ENCODE results near the gene DHRSX. TPM values are rescaled to one million over a fixed set of nuclear protein-coding genes. Genes with fewer than 3 reads are reported as not detected.

Gene DHRSX
- polyA plus RNA-seq, 1 donor from 2014 or later, result 15.7 TPM

DNA sequence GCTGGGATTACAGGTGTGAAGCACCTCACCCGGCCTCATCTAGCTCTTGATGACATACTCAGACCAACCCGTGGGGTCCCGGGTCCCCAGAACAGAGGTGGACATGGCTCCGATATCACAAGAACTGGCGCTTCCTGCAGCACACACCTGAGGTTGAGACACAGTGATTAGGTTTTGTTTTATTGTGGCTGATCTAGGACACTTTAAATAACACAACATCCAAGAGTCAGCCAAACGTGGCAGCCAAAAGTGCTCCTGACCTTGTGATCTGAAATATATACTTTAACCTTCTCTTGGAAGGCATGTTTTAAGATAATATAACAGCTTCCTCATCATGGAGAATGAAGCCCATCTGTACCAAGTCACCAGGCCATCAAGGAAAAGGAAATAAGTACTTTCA, 198.9 kb downstream of the DHRSX start:
- H3K9me2 ChIP-seq (ENCODE audit: insufficient read depth, low read length), result no peaks in the 10 kb centered on the region
- TF ChIP-seq TAF1 (IDR thresholded peaks at IDR 0.05; ENCODE audit: low read depth) (no peak), POLR2AphosphoS5 (IDR thresholded peaks at IDR 0.05) (no peak), CTCF (IDR thresholded peaks at IDR 0.05; ENCODE audit: poor library complexity, severe bottlenecking) (no peak), RAD21 (conservative IDR thresholded peaks at IDR 0.05) (no peak), MXI1 (conservative IDR thresholded peaks at IDR 0.05; ENCODE audit: poor library complexity, severe bottlenecking) (no peak), EZH2 (IDR thresholded peaks at IDR 0.05; ENCODE audit: borderline replicate concordance, insufficient read depth, low read length, poor library complexity, severe bottlenecking) (no peak), EP300 (conservative IDR thresholded peaks at IDR 0.05; ENCODE audit: poor library complexity, severe bottlenecking) (no peak), SMC3 (conservative IDR thresholded peaks at IDR 0.05; ENCODE audit: poor library complexity) (no peak)
- no peak overlapping the region for H3K4me2 ChIP-seq (ENCODE audit: low read length)
- H3K36me3 ChIP-seq (ENCODE audit: insufficient read depth, low read length), result no peaks in the 10 kb centered on the region
- H3K27me3 ChIP-seq (ENCODE audit: insufficient read depth, low read depth, low read length), result no peaks in the 10 kb centered on the region
- no peak overlapping the region for H3K27ac ChIP-seq (ENCODE audit: low read length)
- H3K4me3 ChIP-seq (ENCODE audit: low read length), result no peak overlapping the region
- no peak overlapping the region for H2AFZ ChIP-seq (ENCODE audit: low read depth, low read length)
- H3K9me3 ChIP-seq (ENCODE audit: low read length), result no peaks in the 10 kb centered on the region
- H3K79me2 ChIP-seq (replicated peaks; ENCODE audit: insufficient read depth, low read length), result no peaks in the 10 kb centered on the region
- H3K9ac ChIP-seq (ENCODE audit: low read length), result no peak overlapping the region
- no peaks in the 10 kb centered on the region for H4K20me1 ChIP-seq (ENCODE audit: insufficient read depth)
- H3F3A ChIP-seq (ENCODE audit: insufficient read depth, low read length, poor library complexity, severe bottlenecking), result no peaks in the 10 kb centered on the region

- H3F3A ChIP-seq (ENCODE audit: insufficient read depth, low read length, poor library complexity, severe bottlenecking), result no peaks in the 10 kb centered on the region
- TF ChIP-seq TAF1 (IDR thresholded peaks at IDR 0.05; ENCODE audit: low read depth) (no peak), MXI1 (conservative IDR thresholded peaks at IDR 0.05; ENCODE audit: poor library complexity, severe bottlenecking) (no peak), REST (IDR thresholded peaks at IDR 0.05; ENCODE audit: borderline replicate concordance) (no peak), POLR2AphosphoS5 (IDR thresholded peaks at IDR 0.05) (no peak), EZH2 (IDR thresholded peaks at IDR 0.05; ENCODE audit: borderline replicate concordance, insufficient read depth, low read length, poor library complexity, severe bottlenecking) (no peak), RAD21 (conservative IDR thresholded peaks at IDR 0.05) (no peak), CTCF (IDR thresholded peaks at IDR 0.05; ENCODE audit: poor library complexity, severe bottlenecking) (no peak), SMC3 (conservative IDR thresholded peaks at IDR 0.05; ENCODE audit: poor library complexity) (no peak)
Measured at GRCh38 chrX:2299871-2300270, 200.9 kb downstream of the DHRSX start.

More at GRCh38 chrX:2299871-2300270, 200.9 kb downstream of the DHRSX start:
- no peaks in the 10 kb centered on the region for H4K20me1 ChIP-seq (ENCODE audit: insufficient read depth)
- H3K4me3 ChIP-seq (ENCODE audit: low read length), result no peak overlapping the region
- no peaks in the 10 kb centered on the region for H3K36me3 ChIP-seq (ENCODE audit: insufficient read depth, low read length)
- H3K9ac ChIP-seq (ENCODE audit: low read length), result no peak overlapping the region
- H3K9me3 ChIP-seq (ENCODE audit: low read length), result no peaks in the 10 kb centered on the region
- no peak overlapping the region for H3K4me2 ChIP-seq (ENCODE audit: low read length)
- no peak overlapping the region for H2AFZ ChIP-seq (ENCODE audit: low read depth, low read length)
- no peaks in the 10 kb centered on the region for H3K9me2 ChIP-seq (ENCODE audit: insufficient read depth, low read length)
- H3K27ac ChIP-seq (ENCODE audit: low read length), result no peak overlapping the region
- H3K79me2 ChIP-seq (replicated peaks; ENCODE audit: insufficient read depth, low read length), result no peaks in the 10 kb centered on the region
- H3K27me3 ChIP-seq (ENCODE audit: insufficient read depth, low read depth, low read length), result no peaks in the 10 kb centered on the region

All from neural cell (in vitro differentiated cells).